ENCODE measurements around the gene ZSCAN5C. TPM values are rescaled to one million over a fixed set of nuclear protein-coding genes. Genes with fewer than 3 reads are reported as not detected.

ZSCAN5C gene
- total RNA-seq, 1 donor from 2014 or later, result not detected

Other genes starting within 250 kb of the ZSCAN5C start
- not detected in 3 replicates for gene NLRP5, start 215.5 kb upstream of the ZSCAN5C start, total RNA-seq
- gene ZNF787, start 81.0 kb upstream of the ZSCAN5C start, total RNA-seq, result 22.4 to 26.6 TPM (median 26.5 TPM) in 3 replicates
- gene ZNF444, start 61.0 kb upstream of the ZSCAN5C start, total RNA-seq, result 30.4 to 33.1 TPM (median 31.5 TPM) in 3 replicates
- not detected in 3 replicates for gene GALP, start 26.3 kb upstream of the ZSCAN5C start, total RNA-seq
- gene ZSCAN5B, start 4.5 kb upstream of the ZSCAN5C start, total RNA-seq, result not detected in 3 replicates
- gene EDDM13, start 70.5 kb downstream of the ZSCAN5C start, total RNA-seq, result not detected in 3 replicates
- 1.5 to 9.9 TPM (median 3.8 TPM) in 3 replicates for gene ZSCAN5A, start 112.6 kb downstream of the ZSCAN5C start, total RNA-seq
- 1.6 to 4.1 TPM (median 2.3 TPM) in 3 replicates for gene ZNF582, start 191.3 kb downstream of the ZSCAN5C start, total RNA-seq
- gene ZNF583, start 202.1 kb downstream of the ZSCAN5C start, total RNA-seq, result 3.7 to 8.6 TPM (median 4.4 TPM) in 3 replicates